Karpas-422 (cell line): ENCODE data around the gene IGFLR1. TPM values are rescaled to one million over a fixed set of nuclear protein-coding genes. Genes with fewer than 3 reads are reported as not detected.
A peak's percentile ranks its signal among the peaks of the same experiment; 100 is the strongest.
"Not testable (repeated sequence)": the region's sequence is repeated elsewhere in the genome, so short reads cannot be mapped to it uniquely, and the experiment has no call there.

Experiments used
- DNase-seq: peaks from one replicate; pipeline ENCODE4 v3.0.0-alpha.2; 2015
- H2AFZ ChIP-seq: fragments of 200-600 bp; sonication (generic); 2 replicates; pipeline ENCODE4 v1.6.1; 2014; ENCODE audit warnings: antibody characterized with exemption, low read length, mixed read lengths
- H3K27ac ChIP-seq: fragments of 200-600 bp; sonication (generic); 2 replicates; pipeline ENCODE4 v1.5.1; 2014; ENCODE audit warnings: mild to moderate bottlenecking, low read length, moderate library complexity
- H3K27me3 ChIP-seq: fragments of 200-600 bp; sonication (generic); 2 replicates; pipeline ENCODE4 v1.6.1; 2014; ENCODE audit warnings: low read length, mixed read lengths
- H3K36me3 ChIP-seq: fragments of 200-600 bp; sonication (generic); 2 replicates; pipeline ENCODE4 v1.6.1; 2014; ENCODE audit warnings: low read length, mixed read lengths; ENCODE audit not compliant: insufficient read depth
- H3K4me1 ChIP-seq: fragments of 200-600 bp; sonication (generic); 2 replicates; pipeline ENCODE4 v1.6.1; 2014; ENCODE audit warnings: mild to moderate bottlenecking, low read length, mixed read lengths
- H3K4me2 ChIP-seq: fragments of 200-600 bp; sonication (generic); 2 replicates; pipeline ENCODE4 v1.6.1; 2014; ENCODE audit warnings: low read length, low read depth, mild to moderate bottlenecking; ENCODE audit not compliant: poor library complexity, severe bottlenecking
- H3K4me3 ChIP-seq: fragments of 200-600 bp; sonication (generic); 2 replicates; pipeline ENCODE4 v1.5.1; 2014; ENCODE audit warnings: mild to moderate bottlenecking, antibody characterized with exemption, low read length, mixed read lengths
- H3K79me2 ChIP-seq: fragments of 200-600 bp; sonication (generic); 2 replicates; pipeline ENCODE4 v1.6.1; 2014; ENCODE audit warnings: mild to moderate bottlenecking, low read length, mixed read lengths
- H3K9ac ChIP-seq: fragments of 200-600 bp; sonication (generic); 2 replicates; pipeline ENCODE4 v1.6.0; 2014; ENCODE audit warnings: low read length
- H3K9me2 ChIP-seq: fragments of 200-600 bp; sonication (generic), shearing (Covaris generic); replicated peaks from 2 replicates; pipeline ENCODE4 v1.6.0; 2014; ENCODE audit warnings: mild to moderate bottlenecking, low read length, moderate library complexity; ENCODE audit not compliant: insufficient read depth
- H3K9me3 ChIP-seq: fragments of 300-700, 200-600 bp; sonication (generic); 2 replicates; pipeline ENCODE4 v1.6.1; 2014; ENCODE audit warnings: low read length, mixed read lengths
- H4K20me1 ChIP-seq: fragments of 200-600 bp; sonication (generic); 2 replicates; pipeline ENCODE4 v1.6.1; 2014; ENCODE audit warnings: mild to moderate bottlenecking, antibody characterized with exemption, low read length, low read depth; ENCODE audit not compliant: insufficient read depth
- total RNA-seq: library from RNA; depleted of rRNA; stranded (reverse); fragments of >200 nt; shearing (Covaris generic); gene quantifications from 2 replicates; pipeline ENCODE4 v1.2.3, GENCODE V29; 2014; ENCODE audit warnings: low replicate concordance

The IGFLR1 gene
- total RNA-seq, 1 experiment from 2014 or later = 1.5 TPM

DNA sequence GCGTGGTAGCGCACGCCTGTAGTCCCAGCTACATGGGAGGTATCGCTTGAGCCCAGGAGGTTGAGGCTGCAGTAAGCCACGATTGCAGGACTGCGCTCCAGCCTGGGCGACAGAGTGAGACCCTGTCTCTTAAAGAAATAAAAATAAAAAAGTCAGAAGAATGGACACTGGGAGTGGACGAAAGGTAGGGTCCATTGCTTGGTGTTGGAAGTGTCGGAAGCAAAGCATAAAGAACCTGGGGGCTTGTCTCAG is 32.7 kb upstream of the IGFLR1 start:
- Histone ChIP-seq H3K36me3 (no peaks in the 10 kb centered on the region), H3K4me3 (0 out of 2 replicates have a peak overlapping the region, but pooled peaks have one; percentile 33), H2AFZ (no peak overlapping the region), H3K9me3 (no peaks in the 10 kb centered on the region), H3K9ac (no peak overlapping the region), H4K20me1 (0 out of 2 replicates have a peak, but pooled peaks cover 6% of the 10 kb centered on the region), H3K27ac (no peak overlapping the region), H3K79me2 (peaks cover 6% of the 10 kb centered on the region; the same call in 1 of the 2 replicates), H3K4me1 (peaks cover 12% of the 10 kb centered on the region), H3K27me3 (no peaks in the 10 kb centered on the region), H3K9me2 (no peaks in the 10 kb centered on the region), H3K4me2 (peak overlapping the region; percentile 44)
- DNase-seq = no peak

DNA sequence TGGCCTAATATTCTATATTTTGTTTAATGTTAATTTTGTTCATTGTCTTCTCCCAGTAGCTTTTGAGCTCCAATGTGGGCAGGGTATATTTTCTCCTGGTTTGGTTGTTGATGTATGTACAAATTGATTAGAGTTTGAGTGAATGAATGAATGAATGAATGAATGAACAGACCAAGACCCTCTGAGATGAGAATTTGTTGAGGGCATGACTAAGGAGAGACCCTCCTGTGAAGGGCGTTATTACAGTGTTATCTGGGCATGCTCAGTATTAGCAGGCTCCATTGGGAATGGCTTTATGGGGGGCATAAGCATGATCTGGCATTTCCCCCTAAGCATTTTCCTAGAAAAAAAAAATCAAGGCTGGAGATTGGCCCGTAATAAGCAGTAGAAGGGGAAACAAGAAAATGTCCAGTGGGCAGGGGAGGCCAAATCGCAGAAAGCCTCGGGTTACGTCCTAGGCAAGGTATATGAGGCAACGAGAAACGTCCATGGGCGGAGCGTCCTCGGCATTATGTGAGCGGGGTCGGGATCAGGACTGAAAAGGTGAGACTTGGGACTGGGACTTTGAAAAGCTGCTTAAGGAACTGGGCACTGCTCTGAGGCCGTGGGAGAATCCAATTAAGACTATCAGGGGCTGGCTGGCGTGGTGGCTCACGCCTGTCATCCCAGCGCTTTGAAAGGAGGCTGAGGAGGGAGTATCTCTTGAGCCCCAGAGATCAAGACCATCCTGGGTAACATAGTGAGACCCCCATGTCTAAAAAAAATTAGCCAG is 32.2 kb upstream of the IGFLR1 start:
- Histone ChIP-seq H3K9me2 (no peaks in the 10 kb centered on the region), H3K4me3 (0 out of 2 replicates have a peak overlapping the region, but pooled peaks have one; percentile 33), H4K20me1 (0 out of 2 replicates have a peak, but pooled peaks cover 6% of the 10 kb centered on the region), H2AFZ (no peak overlapping the region), H3K79me2 (peaks cover 6% of the 10 kb centered on the region; the same call in 1 of the 2 replicates), H3K27me3 (no peaks in the 10 kb centered on the region), H3K27ac (no peak overlapping the region), H3K4me1 (peaks cover 12% of the 10 kb centered on the region), H3K9me3 (no peaks in the 10 kb centered on the region), H3K4me2 (peak overlapping the region; percentile 44), H3K36me3 (no peaks in the 10 kb centered on the region), H3K9ac (no peak overlapping the region)
- DNase-seq = no peak

- no peak overlapping the region for H2AFZ ChIP-seq
- H3K4me3 ChIP-seq = no peak overlapping the region
- H3K9me3 ChIP-seq = no peaks in the 10 kb centered on the region
- H3K27ac ChIP-seq = no peak overlapping the region
- DNase-seq = peak; percentile 59
- H3K9me2 ChIP-seq = no peaks in the 10 kb centered on the region
- H3K79me2 ChIP-seq = peaks cover 6% of the 10 kb centered on the region; the same call in 1 of the 2 replicates
- 0 out of 2 replicates have a peak, but pooled peaks cover 6% of the 10 kb centered on the region for H4K20me1 ChIP-seq
- no peak overlapping the region for H3K4me2 ChIP-seq
- H3K36me3 ChIP-seq = no peaks in the 10 kb centered on the region
- H3K9ac ChIP-seq = no peak overlapping the region
- no peaks in the 10 kb centered on the region for H3K27me3 ChIP-seq
- peaks cover 12% of the 10 kb centered on the region for H3K4me1 ChIP-seq
Observed at GRCh38 chr19:35773020-35773806, 31.0 kb upstream of the IGFLR1 start.

- peaks cover 15% of the 10 kb centered on the region for H3K4me1 ChIP-seq
- H3K9ac ChIP-seq, H3K27me3 ChIP-seq, DNase-seq, H3K4me3 ChIP-seq, H2AFZ ChIP-seq, H3K4me2 ChIP-seq, H4K20me1 ChIP-seq, H3K27ac ChIP-seq, H3K9me3 ChIP-seq, H3K79me2 ChIP-seq, H3K36me3 ChIP-seq, H3K9me2 ChIP-seq: not testable (repeated sequence)
Observed at GRCh38 chr19:35772362-35772761, 30.1 kb upstream of the IGFLR1 start.

GRCh38 chr19:35768082-35768421 is 25.8 kb upstream of the IGFLR1 start:
- H3K9me3 ChIP-seq = no peaks in the 10 kb centered on the region
- H3K79me2 ChIP-seq = no peaks in the 10 kb centered on the region
- peaks cover 7% of the 10 kb centered on the region; the same call in 1 of the 2 replicates for H4K20me1 ChIP-seq
- no peak overlapping the region for H3K4me3 ChIP-seq
- H3K27me3 ChIP-seq = no peaks in the 10 kb centered on the region
- H3K9me2 ChIP-seq = no peaks in the 10 kb centered on the region
- DNase-seq = no peak
- H3K36me3 ChIP-seq = no peaks in the 10 kb centered on the region
- no peak overlapping the region for H2AFZ ChIP-seq
- H3K4me2 ChIP-seq = no peak overlapping the region
- no peak overlapping the region for H3K9ac ChIP-seq
- H3K4me1 ChIP-seq = peaks cover 5% of the 10 kb centered on the region
- no peak overlapping the region for H3K27ac ChIP-seq

DNA sequence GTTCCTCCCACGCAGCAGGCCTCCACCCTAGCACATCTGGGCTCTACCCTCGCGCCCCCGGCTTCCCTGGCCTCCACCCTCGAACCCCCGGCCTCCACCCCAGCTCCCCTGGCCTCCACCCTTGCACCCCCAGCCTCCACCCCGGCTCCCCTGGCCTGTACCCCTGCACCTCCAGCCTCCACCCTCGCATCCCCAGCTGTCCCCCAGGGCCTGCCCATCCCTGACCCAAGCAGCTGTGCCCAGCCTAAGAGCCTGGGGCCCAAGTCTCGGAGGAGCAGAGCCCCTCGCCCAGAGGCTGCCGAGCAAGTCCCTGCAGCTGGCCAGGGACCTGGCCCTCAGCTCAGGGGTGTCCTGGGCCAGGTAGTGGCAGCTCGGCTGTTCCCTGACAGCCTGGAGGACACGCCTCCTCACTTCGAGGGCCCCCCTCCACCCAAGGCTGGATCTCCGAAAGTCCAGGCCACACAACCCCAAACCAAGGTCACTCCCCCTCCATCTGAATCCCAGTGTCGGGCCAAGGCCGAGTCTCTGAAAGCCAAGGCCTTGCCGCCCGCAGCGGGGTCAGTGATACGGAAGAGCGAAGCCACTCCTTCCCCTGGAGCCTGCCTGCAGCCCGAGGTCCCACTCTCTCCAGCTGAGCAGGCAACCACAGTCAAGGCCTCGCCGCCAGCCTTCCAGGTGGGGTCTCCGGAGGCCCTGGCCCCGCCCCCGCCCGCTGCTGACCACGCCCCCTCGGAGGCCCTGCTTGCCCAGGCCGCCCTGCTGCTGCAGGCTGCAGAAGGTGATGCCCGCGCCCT is 25.2 kb upstream of the IGFLR1 start:
- Histone ChIP-seq H3K27me3 (no peaks in the 10 kb centered on the region), H3K36me3 (no peaks in the 10 kb centered on the region), H3K9me3 (no peaks in the 10 kb centered on the region), H3K4me1 (peaks cover 5% of the 10 kb centered on the region), H2AFZ (no peak overlapping the region), H3K4me3 (no peak overlapping the region), H3K9me2 (no peaks in the 10 kb centered on the region), H3K79me2 (no peaks in the 10 kb centered on the region), H3K4me2 (no peak overlapping the region), H3K27ac (no peak overlapping the region), H4K20me1 (peaks cover 3% of the 10 kb centered on the region; the same call in 1 of the 2 replicates), H3K9ac (no peak overlapping the region)
- peak; percentile 61 for DNase-seq

DNA sequence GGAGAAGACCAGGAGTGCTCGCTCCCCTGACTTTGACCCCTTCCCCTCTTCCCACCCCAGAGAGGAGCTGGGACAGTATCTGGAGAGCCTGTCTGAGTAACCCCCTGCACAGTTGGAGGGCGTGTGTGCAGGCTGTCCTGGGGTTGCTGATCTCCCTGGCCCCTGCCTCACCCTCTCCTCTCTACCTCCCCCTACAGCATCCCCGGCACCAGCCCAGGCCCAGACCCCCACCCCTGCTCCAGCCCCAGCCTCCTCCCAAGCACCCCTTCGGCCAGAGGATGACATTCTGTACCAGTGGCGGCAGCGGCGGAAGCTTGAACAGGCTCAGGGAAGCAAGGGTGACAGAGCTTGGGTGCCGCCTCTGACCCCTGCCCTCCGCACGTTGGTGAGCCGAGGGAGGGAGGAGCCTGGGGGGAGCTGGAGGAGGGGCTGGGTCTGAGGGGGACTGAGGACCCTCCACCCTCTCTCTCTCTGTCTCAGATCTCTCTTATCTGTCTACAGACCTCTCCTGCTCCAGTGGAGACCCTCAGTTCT is 24.4 kb upstream of the IGFLR1 start:
- Histone ChIP-seq H3K4me2 (no peak overlapping the region), H3K4me3 (no peak overlapping the region), H3K27me3 (no peaks in the 10 kb centered on the region), H3K79me2 (no peaks in the 10 kb centered on the region), H3K9me2 (no peaks in the 10 kb centered on the region), H3K9ac (no peak overlapping the region), H3K4me1 (peaks cover 5% of the 10 kb centered on the region), H4K20me1 (peaks cover 3% of the 10 kb centered on the region; the same call in 1 of the 2 replicates), H2AFZ (no peak overlapping the region), H3K9me3 (no peaks in the 10 kb centered on the region), H3K27ac (no peak overlapping the region), H3K36me3 (no peaks in the 10 kb centered on the region)
- no peak for DNase-seq
